ENCODE results near the gene RALGDS. TPM values are rescaled to one million over a fixed set of nuclear protein-coding genes. Genes with fewer than 3 reads are reported as not detected.

The RALGDS gene
- total RNA-seq, 1 experiment from 2014 or later: 40.1 TPM

- no peaks in the 10 kb centered on the region for H3K4me1 ChIP-seq (ENCODE audit: insufficient read depth, low read length, poor library complexity, severe bottlenecking)
- intact Hi-C loops (cut with micrococcal nuclease; ENCODE audit: unreplicated experiment): loop anchor here (10.0 kb wide), 1 partner anchor 938 kb away; the partner anchor contains the start of gene BRD3
These were observed 5.8 kb upstream of the RALGDS start for GRCh38 chr9:133126697-133127339.

GRCh38 chr9:133125941-133126696 is 5.1 kb upstream of the RALGDS start:
- Histone ChIP-seq H3K4me1 (ENCODE audit: insufficient read depth, low read length, poor library complexity, severe bottlenecking) (peaks cover 5% of the 10 kb centered on the region), H3K4me3 (ENCODE audit: low read depth, low read length, poor library complexity, severe bottlenecking) (no peak overlapping the region)
- POLR2A ChIA-PET (ENCODE audit: low non-redundant PET): no interaction called here

More at GRCh38 chr9:133126697-133127339, 5.8 kb upstream of the RALGDS start:
- BruUV-seq (replicated peaks): no TSS peak
- Histone ChIP-seq H3K4me3 (ENCODE audit: low read depth, low read length, poor library complexity, severe bottlenecking) (no peak overlapping the region), H3K27ac (ENCODE audit: low read depth, low read length, poor library complexity, severe bottlenecking) (no peak overlapping the region), H3K9me3 (ENCODE audit: low read depth, low read length, poor library complexity, severe bottlenecking) (no peaks in the 10 kb centered on the region), H3K27me3 (replicated peaks; ENCODE audit: insufficient read depth, low read depth, low read length, poor library complexity) (no peaks in the 10 kb centered on the region), H3K36me3 (ENCODE audit: insufficient read depth, low read length, poor library complexity, severe bottlenecking) (no peaks in the 10 kb centered on the region)
- ChIA-PET CTCF (no interaction called here), POLR2A (ENCODE audit: low non-redundant PET) (no interaction called here)
- no peak for DNase-seq (ENCODE audit: low spot score)
- TF ChIP-seq, protein P1, sequence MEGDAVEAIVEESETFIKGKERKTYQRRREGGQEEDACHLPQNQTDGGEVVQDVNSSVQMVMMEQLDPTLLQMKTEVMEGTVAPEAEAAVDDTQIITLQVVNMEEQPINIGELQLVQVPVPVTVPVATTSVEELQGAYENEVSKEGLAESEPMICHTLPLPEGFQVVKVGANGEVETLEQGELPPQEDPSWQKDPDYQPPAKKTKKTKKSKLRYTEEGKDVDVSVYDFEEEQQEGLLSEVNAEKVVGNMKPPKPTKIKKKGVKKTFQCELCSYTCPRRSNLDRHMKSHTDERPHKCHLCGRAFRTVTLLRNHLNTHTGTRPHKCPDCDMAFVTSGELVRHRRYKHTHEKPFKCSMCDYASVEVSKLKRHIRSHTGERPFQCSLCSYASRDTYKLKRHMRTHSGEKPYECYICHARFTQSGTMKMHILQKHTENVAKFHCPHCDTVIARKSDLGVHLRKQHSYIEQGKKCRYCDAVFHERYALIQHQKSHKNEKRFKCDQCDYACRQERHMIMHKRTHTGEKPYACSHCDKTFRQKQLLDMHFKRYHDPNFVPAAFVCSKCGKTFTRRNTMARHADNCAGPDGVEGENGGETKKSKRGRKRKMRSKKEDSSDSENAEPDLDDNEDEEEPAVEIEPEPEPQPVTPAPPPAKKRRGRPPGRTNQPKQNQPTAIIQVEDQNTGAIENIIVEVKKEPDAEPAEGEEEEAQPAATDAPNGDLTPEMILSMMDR (conservative IDR thresholded peaks at IDR 0.05; ENCODE audit: low read depth, low read length): no peak
- no peak for TF ChIP-seq EZH2 (IDR thresholded peaks at IDR 0.05; ENCODE audit: borderline replicate concordance, low read depth, low read length, poor library complexity, severe bottlenecking)

DNA sequence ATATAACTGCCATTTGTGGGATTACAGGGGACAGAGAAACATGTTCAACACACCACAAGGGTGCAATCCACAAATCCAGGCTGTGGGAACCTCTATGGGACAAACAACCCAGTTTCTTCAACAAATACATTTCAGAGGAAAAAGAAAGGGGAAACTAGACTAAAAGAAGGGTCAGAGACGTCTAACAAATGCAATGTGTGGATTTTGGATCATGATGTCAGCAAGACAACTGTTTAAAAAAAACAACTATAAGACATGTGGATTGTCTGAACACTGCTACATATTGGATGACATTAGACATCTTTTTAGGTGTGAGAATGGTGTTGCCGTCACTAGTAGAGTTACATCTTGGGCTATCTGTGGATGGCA is 3.9 kb upstream of the RALGDS start:
- Histone ChIP-seq H3K27ac (ENCODE audit: low read depth, low read length, poor library complexity, severe bottlenecking) (no peak overlapping the region), H3K4me1 (ENCODE audit: insufficient read depth, low read length, poor library complexity, severe bottlenecking) (peaks cover 7% of the 10 kb centered on the region), H3K27me3 (replicated peaks; ENCODE audit: insufficient read depth, low read depth, low read length, poor library complexity) (no peaks in the 10 kb centered on the region), H3K4me3 (ENCODE audit: low read depth, low read length, poor library complexity, severe bottlenecking) (no peak overlapping the region), H3K9me3 (ENCODE audit: low read depth, low read length, poor library complexity, severe bottlenecking) (no peaks in the 10 kb centered on the region), H3K36me3 (ENCODE audit: insufficient read depth, low read length, poor library complexity, severe bottlenecking) (no peaks in the 10 kb centered on the region)
- ChIA-PET CTCF (no interaction called here), POLR2A (ENCODE audit: low non-redundant PET) (no interaction called here)
- DNase-seq (ENCODE audit: low spot score): no peak
- TF ChIP-seq, protein P1 (conservative IDR thresholded peaks at IDR 0.05; ENCODE audit: low read depth, low read length): no peak
- no peak for TF ChIP-seq EZH2 (IDR thresholded peaks at IDR 0.05; ENCODE audit: borderline replicate concordance, low read depth, low read length, poor library complexity, severe bottlenecking)
- intact Hi-C loops (cut with micrococcal nuclease; ENCODE audit: unreplicated experiment): loop anchor here (10.0 kb wide), 1 partner anchor 940 kb away; the partner anchor contains the start of gene BRD3
- BruUV-seq (replicated peaks): no TSS peak

More at GRCh38 chr9:133125941-133126696, 5.1 kb upstream of the RALGDS start:
- Histone ChIP-seq H3K27me3 (replicated peaks; ENCODE audit: insufficient read depth, low read depth, low read length, poor library complexity) (no peaks in the 10 kb centered on the region), H3K27ac (ENCODE audit: low read depth, low read length, poor library complexity, severe bottlenecking) (no peak overlapping the region), H3K36me3 (ENCODE audit: insufficient read depth, low read length, poor library complexity, severe bottlenecking) (no peaks in the 10 kb centered on the region), H3K9me3 (ENCODE audit: low read depth, low read length, poor library complexity, severe bottlenecking) (no peaks in the 10 kb centered on the region)
- CTCF ChIA-PET: no interaction called here
- TF ChIP-seq EZH2 (IDR thresholded peaks at IDR 0.05; ENCODE audit: borderline replicate concordance, low read depth, low read length, poor library complexity, severe bottlenecking): no peak
- TF ChIP-seq, protein P1 (conservative IDR thresholded peaks at IDR 0.05; ENCODE audit: low read depth, low read length): no peak
- intact Hi-C loops (cut with micrococcal nuclease; ENCODE audit: unreplicated experiment): loop anchor here (10.0 kb wide), 1 partner anchor 939 kb away; the partner anchor contains the start of gene BRD3
- no peak for DNase-seq (ENCODE audit: low spot score)
- no TSS peak for BruUV-seq (replicated peaks)

All from A673 (cell line).